Midbrain (tissue), 1 donor: ENCODE data around the gene BCORL1.

Experiments used
- DNase-seq: peaks from one replicate; lab custom pipeline; 2025; lab: John Stamatoyannopoulos, UW

Gene BCORL1

DNA sequence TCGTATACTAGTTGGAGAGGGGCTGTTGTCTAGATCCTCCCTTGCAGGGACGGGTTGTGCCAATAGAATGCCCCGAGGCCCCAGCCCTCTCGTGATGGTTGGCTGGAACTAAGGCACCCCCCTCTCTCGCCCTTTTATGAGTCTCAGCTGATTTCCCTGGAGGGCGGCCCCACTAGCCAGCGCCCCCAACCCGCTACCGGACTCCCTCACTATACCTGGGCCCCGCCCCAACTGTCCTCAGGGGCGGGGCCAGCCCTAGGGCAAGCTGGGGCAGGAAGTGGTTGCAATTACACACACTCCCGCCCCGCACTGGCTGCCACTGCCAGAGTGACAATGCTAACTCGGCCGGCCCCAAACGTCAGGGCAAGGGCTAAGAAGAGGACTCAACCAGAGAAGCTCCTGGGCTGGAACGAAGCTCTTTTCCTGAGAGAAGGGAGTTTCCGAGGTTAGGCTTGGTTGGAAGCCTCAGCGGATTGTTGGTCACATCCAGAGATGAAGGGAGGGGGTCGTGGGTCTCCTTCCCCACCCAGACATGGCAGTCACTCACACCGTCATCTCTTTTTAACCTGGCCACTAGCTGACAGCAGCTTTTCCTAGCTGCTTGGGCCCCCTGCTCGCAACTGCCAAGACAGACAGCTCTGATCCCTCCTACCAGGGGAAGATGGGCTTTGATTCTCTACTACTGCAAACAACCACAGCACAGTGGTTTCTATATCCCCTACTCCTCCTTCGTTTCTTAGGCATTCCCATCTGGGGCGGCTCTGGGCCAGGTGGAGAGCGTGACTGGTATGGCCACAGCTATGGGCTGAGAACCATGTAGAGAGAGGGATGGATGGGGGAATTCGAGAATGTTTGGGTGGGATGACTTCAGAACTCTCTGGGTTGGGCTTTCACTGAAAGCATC, 21.0 kb upstream of the BCORL1 start:
- no peak for DNase-seq

DNA sequence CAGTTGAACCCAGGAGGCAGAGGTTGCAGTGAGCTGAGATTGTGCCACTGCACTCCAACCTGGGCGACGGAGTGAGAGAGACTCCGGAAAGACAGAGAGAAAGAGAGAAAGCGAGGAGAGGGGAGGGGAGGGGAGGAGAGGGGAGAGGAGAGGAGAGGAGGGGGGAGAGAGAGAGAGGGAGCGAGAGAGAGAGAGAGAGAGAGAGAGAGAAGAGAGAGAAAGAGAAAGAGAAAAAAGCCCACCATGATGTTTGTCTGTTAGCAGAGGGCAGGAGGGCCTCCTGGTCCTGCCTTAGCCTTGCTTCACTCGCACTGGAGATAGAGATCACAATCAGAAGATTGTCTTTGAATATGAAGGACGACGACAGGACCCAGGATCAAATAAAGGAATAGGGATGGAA, 18.7 kb upstream of the BCORL1 start:
- DNase-seq: no peak

DNA sequence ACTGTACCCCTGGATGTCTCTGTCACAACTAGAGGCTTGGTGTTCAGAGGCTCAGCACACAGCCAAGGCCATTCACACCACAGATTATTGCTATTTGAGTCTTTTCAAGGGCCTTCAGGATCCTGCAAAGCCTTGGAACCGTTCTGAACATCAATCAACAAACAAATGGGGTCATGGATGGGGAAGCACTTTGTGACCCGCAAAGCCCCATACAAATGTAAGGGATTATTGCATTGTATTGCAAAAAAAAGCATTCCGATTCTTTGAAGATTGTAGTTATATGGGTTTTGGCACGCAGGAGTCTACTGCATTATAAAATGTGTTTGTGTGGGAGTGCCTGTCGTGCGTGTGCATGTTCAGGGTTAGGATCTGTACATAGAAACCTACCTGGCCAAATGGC, 17.3 kb upstream of the BCORL1 start:
- DNase-seq: no peak

DNA sequence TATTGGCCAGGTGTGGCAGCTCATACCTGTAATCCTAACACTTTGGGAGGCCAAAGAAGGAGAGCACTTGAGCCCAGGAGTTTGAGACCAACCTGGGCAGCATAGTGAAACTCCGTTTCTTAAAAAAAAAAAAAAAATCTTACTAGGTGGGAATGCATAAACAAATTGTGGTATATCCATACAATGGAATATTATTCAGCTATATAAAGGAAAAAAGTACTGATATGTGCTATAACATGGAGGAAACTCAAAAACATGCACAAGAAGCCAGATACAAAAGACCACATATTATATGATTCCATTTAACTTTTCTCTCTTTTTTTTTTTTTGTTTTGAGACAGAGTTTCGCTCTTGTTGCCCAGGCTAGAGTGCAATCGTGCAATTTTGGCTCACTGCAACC, 13.5 kb upstream of the BCORL1 start:
- DNase-seq: no peak

DNA sequence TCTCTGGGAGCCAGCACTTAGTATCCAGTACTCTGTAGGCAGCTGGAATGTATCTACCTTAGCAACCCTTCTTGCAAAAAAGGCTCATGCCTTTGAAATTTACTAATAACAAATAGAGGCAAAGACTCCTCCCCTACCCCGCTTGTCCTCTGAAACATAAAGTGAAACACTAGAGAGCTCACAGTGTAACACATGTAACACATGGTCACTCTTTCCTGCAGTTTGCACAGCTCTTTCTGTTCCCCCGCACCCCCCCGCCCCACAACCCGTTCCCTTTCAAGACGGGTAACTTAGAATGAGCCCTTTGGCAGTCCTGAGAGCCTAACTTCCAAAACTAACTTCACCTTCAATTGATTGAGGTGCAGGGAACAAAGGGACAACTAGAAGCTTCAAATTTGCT, 6.0 kb upstream of the BCORL1 start:
- DNase-seq: no peak

DNA sequence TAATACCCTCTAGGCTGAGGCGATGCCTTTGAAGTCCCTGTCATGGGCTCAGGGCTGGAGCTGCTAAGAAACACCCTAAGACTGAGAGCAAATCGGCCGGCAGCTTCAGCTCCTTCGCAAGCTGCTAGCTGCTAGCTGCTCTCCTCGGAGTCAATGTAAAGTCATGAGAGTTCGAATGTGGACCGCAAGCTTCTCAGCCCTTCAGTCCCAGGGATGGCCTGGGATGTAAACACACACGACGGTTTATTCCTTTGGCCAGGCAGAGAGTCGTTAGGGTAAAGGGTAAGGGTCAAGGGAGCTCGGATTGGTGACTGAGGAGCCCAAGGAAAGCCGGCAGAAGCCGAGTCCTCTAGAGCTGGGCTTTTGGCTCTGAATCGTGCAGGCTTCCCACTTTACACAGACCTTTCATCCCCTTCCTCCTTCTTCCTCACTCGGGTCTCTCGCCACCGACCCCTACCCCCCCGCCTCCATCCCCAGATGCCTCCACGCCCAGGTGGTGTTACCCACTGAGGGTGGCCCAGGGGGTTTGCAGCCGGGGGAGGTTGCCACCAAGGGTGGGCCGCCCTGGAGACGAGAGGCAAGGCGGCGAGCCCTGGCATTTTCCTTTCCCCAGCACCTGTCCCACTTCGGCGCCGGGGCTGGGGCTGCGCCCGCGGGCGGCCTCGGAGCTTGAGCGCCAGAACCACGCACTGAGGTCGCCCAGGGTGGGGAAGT, 3.1 kb upstream of the BCORL1 start:
- DNase-seq: no peak

DNA sequence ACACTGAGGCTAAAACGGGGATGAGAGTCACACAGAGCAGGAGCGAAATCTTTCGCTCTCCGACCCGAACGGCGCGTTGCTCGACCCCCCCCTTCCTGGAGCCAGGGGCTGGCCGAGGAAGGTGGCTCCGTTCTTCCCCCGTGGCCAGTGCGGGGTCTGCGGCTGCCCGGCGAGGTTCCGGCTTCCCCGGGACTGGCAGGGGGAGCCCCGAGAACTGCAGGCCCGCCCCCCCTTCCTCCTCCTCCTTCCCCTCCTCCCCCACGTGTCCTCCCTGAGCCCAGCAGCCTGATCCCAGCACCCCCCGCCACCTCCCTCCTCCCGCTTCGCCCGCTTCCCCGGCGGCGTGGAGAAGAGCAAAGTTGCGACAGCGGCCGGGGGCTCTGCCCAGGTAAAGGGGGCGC, 2.4 kb upstream of the BCORL1 start:
- no peak for DNase-seq

DNA sequence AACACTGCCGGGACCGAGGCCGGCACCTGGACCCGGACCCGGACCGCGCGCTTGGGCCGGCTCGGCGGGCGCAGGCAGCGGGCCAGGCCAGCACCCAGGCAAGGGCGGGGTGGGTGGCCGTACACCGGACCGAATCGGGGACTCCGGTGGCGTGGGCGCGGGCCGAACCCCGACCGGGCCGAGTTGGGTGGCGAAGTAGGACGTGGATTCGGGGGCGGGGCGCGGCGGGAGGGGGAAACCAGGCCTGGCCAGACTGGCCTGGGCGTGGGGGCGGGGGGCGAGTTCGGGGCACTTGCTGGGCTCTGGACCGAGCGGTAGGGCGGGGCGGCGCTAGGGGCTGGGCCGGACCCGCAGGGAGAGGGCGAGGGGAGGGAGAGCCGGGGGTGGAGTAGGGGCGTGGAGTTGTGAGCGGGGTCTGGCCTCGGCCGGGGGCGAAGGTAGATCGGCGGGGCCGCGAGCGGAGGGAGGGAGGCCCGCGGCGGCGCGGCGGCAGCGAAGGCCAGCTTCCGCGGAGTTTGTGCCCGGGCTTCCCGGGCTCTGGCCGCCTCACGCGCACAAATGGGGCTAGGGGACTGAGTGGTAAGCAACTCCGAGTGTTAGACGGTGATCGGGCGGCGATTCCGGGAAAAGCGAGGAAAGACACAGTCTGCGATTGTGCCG, 1.8 kb upstream of the BCORL1 start:
- DNase-seq: no peak

DNA sequence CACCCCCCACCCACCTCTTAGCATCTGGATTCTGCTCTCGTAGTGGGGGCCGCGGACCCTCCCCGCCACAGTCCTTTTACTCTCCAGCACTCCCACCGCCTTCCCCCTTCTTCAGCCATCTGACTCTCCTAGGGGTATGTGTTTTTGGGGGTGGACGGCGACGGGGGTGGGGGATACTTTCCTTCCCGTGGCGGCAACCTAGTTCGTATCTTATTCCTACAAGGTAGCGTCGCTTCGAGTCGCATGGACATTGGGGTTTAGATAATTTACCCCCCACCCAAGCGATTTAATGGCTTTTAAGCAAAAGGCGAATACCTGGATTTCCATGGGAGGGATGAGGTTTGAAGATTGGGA, 1.3 kb upstream of the BCORL1 start:
- DNase-seq: no peak

DNA sequence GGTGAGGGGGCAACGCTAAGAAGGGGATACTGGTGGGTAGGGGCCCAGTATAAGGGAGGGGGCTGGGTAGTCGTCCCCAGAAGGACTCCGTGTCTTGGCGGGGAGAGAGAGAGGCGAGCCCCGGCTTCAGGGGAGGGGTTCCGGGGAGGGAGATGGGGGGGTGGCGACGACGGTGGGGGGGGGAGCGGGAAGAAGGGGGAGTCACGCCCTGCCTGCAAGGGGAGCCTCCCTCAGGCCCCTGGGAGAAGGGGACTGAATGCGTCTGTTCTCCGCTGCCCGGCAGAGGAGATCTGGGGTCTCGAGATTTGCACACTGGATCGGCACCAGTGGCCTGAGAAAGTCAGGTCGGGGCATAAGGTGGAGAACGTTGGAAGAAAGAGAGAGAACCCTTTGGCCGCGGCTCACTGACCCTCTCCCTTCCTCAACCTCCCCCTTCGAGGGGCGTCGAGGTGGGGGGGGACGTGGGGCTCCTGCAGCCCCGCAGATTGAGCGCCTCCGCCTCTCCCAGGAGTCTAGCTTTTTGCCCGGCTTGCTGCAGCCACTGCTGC, 609 bp upstream of the BCORL1 start:
- DNase-seq: no peak

DNA sequence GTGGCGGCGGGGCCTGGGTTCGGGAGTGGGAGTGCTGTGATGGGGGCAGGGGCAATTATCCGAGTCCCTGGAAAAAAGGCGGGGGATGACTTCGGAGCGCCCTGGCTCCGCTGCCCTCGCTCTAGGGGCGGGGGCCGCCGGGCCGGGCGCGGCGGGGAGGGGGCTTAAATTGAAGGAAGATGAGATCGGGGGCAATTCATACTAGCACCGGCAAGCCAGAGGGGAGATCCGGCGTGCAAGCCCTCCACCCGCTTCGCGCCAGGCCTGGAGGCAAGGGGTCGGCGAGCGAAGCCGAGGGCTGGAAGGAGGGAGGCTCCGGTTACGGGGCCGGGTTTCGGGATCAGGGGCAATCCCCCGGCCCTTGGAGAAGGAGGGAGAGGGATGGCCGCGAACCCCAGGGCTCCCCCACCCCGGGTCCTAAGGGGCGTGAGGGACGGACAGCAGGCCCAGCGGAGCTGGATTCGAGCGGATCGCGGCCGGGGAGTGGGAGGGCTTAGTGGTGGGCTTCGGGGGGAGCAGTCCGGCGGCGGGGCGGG, 1.2 kb downstream of the BCORL1 start:
- DNase-seq: no peak

DNA sequence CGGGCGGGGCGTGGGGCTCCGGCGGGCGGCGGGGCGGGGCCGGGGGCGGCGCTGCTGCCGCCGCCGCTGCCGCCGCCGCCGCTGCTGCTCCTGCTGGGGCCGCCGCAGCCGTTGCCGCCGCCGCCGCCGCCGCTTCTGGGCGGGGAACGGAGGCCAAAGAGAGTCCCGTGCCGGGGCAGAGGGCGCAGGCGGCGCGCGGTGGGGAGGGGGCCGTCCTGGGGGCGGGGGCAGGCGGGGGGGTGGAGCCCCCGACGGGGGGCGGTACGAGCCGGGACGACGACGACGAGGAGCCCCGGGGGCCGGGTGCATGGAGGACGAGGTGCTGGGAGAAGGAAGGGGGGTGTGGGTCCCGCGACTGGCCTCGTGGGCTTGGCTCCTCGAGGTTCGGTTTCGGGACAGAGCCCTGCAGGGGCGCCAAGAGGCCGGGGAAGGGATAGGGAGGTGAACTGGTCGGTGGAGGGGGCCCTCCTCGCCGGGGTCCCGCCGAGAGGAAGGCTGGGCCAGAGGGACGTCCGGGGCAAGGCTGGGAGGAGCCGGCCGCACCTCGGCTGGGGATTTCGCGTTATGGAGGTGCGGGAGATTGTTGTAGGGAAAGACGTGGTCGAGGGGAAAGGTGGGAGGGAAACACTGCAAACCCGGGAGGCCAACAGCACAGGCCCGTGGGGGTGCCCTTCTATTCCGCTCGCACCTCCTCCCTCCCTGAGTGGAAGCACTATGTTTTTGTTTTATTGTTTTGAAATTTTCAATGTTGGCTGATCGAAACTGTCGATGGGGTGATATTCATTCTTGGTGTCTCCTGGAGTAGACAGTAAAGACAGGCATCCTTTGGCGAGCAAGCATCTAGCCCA, 1.9 kb downstream of the BCORL1 start:
- no peak for DNase-seq

DNA sequence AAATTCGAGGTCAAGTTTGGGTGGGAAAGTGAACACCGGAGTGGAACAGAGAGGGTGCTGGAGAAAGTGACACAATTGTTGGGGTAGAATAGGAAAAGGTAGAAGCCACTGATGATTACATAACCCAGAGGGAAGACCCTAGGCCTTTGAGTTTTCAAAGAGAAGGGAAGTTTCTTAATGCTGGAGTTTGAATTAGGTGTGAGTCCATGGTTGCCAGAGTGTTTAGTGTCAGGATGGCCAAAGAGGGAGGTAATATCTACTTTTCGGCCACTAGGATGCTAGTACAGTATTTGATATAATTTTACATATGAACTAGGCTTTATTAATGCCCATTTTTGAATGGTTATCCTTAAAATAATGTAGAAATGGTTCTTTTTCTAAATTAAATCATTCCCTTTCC, 5.4 kb downstream of the BCORL1 start:
- DNase-seq: no peak

DNA sequence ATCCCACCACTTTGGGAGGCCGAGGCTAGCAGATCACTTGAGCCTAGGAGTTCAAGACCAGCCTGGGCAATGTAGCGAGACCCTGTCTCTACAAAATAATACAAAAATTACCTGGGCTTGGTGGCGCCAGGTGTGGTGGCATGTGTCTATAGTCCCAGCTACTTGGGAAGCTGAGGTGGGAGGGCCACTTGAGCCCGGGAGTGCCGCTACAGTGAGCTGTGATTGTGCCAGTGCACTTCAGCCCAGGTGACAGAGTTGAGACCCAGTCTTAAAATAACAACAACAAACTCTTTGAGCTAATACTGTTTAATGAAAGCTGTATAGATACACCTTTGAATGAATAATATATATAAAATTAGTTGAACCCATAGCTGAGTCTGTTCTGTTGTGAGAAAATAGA, 9.7 kb downstream of the BCORL1 start:
- no peak for DNase-seq

DNA sequence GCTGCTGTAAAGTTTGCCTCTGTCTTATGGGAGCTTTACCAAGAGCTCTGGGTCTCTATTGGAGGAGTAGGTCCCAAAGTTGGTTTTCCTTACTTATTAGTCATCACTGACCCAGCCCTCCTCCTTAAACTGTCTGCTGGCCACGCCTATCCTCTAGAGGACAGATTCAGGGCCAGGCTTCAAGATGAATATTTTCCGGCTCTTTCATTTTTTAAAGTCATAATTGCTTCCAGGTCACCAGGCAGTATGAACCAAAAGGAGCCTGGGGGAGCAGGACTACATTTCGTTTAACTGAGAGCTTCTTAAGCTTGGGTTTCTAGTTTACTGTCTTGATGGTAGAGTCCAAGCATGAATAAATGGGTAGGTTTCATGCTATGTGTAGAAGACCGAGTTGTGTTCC, 13.7 kb downstream of the BCORL1 start:
- no peak for DNase-seq

DNA sequence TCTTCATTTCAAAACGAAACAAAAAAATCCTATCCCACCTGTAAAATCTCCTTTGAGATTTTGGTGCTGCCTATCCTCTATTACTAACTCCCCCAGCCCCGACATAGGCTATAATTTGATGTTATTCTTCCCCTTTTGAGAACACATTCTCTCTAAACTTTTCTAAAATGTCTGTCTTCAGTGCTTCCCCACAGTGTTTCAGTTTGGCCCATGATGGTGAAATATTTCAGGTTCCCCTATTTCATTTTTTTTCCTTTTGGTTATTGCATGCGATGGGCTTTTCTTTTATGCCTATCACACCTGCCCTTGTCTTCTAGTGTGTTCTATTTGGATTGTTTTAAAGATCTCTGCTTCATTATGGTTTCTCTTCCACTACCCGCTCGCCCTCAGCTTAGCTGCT, 14.7 kb downstream of the BCORL1 start:
- DNase-seq: no peak

DNA sequence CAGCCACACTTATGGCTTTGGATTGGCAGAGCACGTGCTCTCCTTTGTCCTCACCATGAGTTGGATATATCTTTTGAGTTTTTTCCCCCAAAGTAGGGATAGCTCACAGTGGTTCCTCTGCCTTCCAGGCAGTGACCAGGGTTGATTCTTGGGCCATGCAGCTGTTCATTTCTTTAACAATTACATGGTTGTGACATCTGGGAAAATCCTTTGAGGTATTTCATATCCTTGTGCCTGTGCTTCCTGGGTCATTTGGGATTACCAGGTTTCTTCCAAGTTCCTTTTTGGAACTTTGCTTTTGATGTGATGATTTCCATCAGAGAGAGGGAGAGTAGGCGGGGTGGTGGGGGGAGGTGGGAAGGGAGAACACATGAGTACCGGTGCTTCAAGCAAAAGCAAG, 15.6 kb downstream of the BCORL1 start:
- no peak for DNase-seq

DNA sequence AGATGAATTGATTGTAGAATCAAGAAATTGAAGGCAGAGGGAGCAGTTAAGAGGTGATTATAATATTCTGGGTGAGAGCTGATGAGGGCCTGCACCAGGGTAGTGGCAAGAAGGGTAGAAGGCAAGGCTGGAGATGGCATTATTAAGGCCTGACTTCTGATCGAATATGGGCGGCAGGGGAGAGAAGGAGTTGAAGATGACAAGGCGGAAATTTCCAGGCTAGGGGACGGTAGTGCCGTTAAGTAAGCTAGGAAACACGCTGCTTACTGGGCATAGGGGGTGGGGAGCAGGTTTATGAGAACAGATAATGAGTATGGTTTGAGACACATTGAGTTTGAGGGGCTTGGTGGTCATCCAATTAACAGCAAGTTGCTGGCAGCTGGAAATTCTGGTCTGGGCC, 19.5 kb downstream of the BCORL1 start:
- no peak for DNase-seq

DNA sequence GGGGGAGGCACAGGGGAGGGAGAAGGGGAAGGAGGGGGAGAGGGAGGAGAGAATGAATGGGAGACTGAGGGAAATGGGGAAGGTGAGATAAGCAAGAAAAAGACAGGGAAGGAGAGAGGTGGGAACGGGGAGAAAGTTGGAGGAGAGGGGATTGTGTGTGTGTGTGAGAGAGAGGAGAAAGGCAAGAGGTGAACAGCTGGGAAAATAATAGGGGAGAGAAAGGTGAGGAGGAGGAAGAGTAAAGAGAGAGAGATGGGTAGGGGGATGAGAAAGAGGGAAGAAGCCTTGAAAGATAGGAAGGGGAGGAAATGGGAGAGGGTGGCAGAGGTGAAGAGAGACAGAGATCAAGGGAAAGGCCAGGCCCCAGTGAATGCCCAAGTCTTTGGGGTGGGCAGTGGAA, 20.1 kb downstream of the BCORL1 start:
- no peak for DNase-seq

DNA sequence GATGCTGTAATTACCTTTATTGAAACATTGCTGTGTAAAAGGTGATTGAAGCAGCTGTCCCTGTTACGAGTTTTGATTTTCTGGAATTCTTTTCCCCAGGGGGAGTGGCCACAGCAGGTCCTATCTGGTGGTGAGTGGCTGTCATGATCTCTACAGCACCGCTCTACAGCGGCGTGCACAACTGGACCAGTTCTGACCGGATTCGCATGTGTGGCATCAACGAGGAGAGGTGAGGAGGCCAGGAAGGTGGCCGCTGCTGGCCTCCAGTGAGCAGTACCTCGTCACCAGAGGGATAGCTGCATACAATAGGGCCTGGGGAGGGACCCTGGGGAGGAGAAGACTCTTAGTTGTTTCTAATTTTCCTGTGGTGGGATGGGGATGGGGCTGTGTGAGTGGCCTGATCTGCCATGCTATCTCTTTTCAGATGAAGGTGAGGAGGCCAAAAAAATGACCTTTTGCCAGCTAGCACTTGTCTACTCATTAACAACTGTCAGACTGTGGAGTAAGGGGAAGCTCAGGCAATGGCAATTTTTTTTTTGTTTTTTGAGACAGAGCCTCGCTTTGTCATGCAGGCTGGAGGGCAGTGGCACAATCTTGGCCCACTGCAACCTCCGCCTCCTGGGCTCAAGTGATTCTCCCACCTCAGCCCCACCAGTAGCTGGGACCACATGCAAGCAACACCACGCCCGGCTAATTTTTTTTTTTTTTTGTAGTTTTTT, 22.8 kb downstream of the BCORL1 start:
- DNase-seq: no peak

DNA sequence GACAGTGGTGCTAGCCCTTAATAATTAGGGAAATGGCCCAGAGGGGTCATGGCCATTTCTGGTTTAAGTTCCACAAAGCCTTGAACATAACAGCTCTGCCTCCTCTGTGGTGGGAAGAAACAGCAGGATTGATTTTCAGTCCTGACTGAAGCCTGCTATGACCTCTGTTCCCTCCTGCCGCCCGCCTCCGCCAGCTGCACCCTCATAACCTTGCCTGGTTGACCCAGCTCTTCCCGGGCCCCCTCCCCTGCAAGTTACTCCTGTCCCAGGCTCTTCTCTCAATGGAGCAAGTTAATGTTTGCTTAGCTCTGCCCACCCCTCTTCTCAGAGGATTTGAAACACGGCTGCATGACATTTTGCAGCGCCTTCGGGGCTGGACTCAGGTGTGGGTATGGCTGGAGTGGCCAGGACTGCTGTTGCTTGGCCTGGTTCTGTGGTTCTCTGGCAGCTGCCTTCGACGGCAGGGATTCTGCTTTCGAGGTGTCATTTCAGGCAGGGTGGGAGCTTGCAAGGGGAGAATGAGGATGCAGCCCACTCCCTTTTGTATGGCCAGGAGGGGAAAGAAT, 27.3 kb downstream of the BCORL1 start:
- no peak for DNase-seq
